ENCODE results near the gene KANSL1L.

- TF ChIP-seq POLR2A (IDR thresholded peaks at IDR 0.05; ENCODE audit: extremely low read depth, insufficient read length) (no peak), MYC (IDR thresholded peaks at IDR 0.05; ENCODE audit: low read depth, low read length) (no peak)
Measured at GRCh38 chr2:210020138-210020537, 151.1 kb downstream of the KANSL1L start.

Data from NB4 (cell line).